NCI-H1417 treated with DMSO at 0.1 percent for 48 hours (cell line): ENCODE data around the gene SIVA1.

Experiments
- DNase-seq: peaks from one replicate; lab custom pipeline; 2025; lab: John Stamatoyannopoulos, UW

Gene SIVA1

DNA sequence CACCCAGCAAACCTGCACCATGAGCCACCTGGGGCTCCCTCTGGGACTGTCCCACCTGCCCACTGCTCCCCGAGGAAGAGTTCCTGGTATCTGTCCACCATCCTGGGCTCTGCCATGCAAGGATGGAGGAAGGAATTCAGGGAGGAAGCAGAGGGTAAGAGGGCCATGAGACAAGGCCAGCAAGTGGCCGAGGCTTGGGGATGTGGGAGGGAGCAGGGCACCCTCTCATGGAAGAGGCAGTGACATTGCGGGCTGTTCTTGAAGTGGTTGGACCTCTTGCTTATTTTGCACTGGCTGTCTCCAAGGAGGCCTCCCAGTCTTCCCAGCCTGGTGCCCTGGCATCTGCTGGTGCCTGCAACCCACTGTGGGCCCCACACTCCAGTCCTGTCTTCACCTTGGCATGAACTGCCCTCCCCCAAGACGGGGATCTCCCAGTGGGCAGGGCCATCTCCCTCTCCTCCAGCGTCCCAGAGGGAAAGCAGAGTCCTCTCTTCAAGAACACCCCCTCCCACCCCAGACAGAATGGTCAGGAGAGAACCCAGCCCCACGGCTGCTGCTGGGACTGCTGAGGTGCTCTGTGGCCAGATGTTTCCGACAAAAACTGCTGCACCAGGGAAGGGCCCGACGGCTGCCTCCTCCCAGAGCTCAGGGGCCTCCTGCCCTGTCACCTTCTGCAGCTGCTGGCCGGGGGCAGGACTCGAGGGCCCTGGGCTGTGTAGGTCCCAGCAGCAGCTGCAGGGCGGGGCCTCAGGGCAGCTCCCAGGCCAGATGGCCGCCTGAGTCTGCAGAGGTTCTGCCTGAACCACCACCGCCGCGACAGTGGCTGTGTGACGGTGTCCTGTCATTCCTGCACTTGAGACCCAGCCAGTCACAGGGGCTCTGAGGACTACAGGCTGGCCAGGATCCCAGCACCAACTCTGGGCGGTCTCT lies 44.4 kb downstream of the SIVA1 start:
- DNase-seq, result no peak

DNA sequence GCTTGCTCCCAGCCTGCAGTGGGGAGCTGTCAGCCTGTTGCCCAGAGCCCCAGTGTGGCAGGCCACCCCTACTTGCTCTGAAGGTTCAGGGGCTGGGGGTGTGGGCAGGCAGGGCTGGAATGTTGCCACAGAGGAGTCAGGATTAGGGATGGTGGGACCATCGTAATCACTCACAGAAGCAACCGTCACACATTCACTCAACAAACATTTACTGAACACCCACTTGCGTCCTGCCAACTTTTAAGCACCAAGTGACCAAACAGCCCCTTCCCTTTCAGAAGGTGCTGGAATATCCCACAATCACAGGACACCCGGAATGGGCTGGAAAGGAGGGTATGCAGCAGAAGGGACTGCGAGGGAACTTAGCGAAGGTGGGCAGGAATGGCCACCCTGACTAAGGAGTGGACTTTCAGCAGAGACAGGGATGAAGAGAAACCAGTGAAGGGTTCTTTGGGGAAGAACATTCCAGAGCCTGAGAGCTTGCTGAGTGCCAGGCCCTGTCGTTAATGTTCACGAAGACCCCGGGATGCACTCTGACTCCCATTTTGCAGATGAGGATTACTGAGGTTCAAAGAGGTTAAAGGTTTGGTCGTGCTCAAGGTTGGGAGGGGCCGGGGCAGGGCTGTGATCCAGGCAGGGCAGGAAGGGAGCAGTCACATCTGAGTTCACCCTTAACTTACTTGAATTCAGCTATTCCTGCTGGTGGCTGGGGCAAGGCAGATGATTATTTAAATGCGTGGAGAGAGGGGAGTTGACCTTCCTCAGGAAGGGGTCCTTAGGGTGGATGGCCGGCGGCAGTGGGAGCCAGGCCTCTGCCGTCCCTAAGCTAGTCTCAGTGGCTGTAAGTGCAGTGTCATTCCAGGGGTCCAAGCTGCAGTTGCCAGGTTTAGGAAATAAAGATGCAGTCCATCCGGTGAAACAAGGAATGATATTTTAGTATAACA lies 45.6 kb downstream of the SIVA1 start:
- no peak for DNase-seq

DNA sequence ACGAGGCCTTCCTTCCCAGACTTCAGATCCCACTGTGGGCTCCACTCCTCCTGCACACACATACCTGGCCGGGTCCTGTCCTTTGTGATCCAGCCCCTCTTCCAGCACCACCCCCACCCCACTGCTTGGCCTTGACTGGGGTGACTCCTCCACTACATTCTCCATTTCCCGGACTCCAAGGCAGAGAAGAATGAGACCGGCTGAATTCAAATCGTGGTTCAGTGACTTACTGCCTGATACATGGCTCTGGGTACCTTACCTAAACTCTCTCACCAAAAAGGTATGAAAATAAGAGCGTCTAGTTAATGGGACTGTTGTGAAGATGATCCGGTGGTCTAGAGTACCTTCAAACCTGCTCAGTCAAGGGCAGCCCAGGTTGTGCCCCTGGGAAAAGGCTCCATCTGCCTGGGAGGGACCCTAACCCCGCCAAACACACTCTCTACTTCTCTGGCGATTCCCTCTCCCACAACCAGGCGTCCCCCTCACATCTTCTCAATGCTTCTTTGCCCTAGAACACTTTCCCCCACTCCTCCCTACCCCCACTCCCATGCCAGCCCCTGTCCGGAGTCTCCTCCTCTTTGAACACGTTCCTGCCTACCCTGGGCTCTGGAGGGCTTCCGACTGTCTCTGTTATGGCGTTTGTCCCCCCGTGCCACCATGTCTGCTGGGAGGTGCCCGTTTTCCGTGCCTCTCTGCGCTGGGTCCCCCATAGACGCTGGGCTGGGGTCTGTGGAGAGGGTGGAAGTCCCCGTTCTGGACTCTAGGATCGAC lies 46.5 kb downstream of the SIVA1 start:
- DNase-seq, result no peak

DNA sequence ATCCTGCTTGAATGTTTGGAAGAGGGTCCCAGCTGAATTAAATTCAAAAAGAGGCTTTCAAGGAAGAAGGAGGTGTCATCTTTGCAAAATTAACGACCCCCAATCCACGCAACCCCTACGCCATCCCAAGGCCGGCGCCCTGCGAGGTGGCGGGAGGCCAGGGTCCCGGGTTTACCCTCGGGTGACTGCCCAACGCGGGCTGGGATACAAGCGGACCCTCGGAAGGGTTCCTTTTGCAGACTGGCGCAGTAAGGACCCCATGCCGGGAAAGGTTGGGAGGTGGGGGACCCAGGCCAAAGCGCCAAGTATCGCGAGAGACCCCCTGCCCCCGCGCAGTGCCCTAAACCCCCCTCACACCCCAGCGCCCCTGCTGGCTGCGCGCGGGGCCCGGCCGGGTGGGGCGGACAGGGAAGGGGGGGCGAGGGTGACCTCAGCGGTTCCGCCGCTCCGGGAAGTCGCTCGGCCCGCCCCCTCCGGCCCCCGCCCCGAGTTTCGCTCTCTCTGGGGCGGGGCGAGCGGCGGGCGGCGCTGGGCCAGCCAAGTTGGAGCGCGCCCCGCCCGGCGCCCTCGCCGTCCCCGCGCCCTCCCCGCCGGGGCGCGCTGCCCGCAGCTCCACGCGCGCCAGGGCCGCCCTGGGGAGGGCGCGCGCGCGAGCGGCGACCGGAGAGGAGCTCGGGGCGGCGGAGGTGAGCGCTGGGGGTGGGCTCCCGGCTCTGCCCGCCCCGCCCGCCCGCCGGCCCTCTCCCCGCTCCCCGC lies 47.2 kb downstream of the SIVA1 start:
- DNase-seq, result no peak

DNA sequence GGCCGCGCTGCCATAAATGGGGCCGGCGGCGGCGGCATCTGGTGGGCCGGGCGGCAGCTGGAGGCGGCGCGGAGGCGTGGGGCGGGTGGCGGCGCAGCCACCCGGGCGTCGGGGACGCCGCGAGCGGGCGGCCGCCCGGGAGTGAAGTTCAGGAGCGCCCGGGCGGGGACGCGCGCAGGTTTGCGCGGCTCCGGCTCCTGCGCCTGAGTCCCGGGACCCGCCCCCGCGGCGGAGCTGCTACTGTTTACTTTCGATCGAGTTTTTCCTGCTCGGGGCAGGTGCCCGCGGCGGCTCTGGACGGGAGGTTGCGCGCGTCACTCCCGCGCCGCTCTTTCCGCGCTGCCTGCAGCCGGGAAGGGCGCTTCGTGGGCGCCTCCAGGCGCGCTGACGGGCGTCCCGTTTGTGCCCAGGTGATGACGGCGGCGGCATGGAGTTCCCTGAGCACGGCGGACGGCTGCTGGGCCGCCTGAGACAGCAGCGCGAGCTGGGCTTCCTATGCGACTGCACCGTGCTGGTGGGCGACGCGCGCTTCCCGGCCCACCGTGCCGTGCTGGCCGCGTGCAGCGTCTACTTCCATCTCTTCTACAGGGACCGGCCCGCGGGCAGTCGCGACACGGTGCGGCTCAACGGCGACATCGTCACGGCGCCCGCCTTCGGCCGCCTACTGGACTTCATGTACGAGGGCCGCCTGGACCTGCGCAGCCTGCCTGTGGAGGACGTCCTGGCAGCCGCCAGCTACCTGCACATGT lies 48.0 kb downstream of the SIVA1 start, which contains the start of gene ZBTB42:
TSS of gene ZBTB42 (plus strand) at position 331 of the 749 bp plus-strand sequence. CDS start at position 428, 97 bp downstream.
- no peak for DNase-seq

DNA sequence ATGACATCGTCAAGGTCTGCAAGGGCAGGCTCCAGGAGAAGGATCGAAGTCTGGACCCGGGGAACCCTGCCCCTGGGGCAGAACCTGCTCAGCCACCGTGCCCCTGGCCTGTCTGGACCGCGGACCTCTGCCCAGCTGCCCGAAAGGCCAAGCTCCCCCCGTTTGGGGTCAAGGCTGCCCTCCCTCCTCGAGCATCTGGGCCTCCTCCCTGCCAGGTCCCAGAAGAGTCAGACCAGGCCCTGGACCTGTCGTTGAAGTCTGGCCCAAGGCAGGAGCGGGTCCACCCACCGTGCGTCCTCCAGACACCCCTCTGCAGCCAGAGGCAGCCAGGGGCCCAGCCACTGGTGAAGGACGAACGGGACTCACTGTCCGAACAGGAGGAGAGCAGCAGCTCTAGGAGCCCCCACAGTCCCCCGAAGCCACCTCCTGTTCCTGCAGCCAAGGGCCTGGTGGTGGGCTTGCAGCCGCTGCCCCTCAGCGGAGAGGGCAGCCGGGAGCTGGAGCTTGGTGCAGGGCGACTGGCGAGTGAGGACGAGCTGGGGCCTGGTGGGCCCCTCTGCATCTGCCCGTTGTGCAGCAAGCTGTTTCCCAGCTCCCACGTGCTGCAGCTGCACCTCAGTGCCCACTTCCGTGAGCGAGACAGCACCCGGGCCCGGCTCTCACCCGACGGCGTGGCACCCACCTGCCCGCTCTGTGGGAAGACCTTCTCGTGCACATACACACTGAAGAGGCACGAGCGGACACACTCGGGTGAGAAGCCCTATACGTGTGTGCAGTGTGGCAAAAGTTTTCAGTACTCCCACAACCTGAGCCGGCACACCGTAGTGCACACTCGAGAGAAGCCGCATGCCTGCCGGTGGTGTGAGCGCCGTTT lies 48.8 kb downstream of the SIVA1 start:
- no peak for DNase-seq

DNA sequence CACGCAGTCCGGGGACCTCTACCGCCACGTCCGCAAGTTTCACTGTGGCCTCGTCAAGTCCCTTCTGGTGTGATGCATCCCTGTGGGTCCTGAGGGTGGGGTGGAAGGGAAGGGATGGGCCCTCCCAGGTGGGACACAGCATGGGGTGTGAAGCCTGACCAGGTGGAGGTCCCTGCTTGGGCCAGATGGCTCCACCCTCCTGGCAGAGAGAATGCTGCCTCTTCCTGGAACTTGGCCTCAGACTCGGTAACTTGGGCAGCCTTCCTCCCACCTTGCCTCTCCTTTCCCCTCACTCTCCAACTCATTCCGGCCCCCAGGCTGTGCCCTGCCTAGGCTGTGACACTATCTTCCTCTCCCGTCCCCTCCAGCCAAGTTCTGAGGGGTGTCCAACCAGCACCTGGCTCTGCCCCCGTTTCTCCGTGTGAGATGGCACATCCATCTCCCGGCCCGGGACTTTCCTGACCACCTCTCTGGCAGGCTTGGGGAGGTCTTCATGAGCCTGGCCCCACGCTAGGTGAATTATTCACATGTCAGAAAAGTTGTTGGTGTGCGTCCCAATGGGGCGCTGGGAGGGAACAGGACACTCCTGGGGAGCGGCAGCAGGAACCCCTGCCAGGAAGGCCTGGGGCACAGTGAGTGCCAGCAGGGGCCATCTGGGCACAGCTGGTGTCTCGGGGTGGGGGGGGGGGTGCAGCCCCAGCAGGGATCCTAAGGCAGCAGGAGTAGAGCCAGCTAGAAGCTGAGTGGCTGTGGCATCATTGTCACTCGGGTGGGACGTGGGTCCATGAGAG lies 49.6 kb downstream of the SIVA1 start:
- DNase-seq, result no peak

DNA sequence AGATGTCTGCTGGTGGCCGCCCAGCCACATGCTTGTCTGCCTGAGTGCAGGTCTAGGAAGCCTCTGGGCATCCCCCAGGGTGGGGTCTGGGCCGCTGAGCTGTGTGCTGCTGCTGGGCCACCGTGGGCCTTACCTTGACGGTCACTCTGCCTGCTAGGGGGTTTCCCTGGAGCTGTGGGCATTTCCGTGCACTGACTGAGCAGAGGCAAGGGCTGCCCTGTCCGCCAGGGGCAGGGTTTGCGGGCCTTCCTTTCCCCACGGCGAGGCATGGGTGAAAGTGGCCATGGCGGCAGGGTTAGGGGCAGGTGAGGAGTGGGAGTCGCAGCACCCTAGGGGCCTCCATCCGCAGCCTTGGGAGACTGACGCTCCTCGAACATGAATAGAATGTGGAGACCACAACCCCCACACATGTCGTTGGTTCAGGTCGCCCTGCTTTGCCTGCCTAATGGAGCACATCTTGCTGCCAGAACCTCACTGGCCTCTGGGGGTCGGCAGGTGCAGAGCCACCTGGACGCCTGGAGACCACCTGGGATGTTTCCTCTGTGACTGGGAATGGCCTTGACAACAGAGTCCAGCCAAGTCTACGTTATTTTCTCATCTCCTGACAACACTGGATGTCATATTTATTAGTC lies 50.4 kb downstream of the SIVA1 start:
- DNase-seq, result no peak

DNA sequence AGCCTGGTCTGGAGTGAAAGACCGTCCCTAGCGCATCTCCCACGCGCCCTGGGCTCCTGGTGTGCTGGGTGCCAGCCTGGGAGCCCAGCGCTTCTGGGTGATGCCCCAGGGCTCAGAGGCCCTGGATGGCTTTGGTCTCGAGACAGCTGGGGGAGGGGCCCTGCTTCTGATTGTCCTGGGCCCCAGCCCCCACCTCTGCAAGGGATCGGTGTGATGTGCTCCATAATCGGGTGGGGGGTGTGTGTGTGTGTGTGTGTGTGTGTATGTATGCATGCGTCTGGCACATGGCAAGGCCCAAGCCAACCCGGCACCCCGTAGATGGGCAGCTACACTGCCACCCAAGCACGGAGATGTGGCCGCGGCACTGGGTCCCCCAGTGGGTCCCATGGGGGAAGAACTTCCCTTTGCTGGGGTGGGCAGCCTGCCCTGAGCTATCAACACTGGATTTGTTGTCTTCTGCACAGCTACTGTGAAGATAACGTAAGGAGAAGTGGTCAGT lies 51.0 kb downstream of the SIVA1 start:
- no peak for DNase-seq

DNA sequence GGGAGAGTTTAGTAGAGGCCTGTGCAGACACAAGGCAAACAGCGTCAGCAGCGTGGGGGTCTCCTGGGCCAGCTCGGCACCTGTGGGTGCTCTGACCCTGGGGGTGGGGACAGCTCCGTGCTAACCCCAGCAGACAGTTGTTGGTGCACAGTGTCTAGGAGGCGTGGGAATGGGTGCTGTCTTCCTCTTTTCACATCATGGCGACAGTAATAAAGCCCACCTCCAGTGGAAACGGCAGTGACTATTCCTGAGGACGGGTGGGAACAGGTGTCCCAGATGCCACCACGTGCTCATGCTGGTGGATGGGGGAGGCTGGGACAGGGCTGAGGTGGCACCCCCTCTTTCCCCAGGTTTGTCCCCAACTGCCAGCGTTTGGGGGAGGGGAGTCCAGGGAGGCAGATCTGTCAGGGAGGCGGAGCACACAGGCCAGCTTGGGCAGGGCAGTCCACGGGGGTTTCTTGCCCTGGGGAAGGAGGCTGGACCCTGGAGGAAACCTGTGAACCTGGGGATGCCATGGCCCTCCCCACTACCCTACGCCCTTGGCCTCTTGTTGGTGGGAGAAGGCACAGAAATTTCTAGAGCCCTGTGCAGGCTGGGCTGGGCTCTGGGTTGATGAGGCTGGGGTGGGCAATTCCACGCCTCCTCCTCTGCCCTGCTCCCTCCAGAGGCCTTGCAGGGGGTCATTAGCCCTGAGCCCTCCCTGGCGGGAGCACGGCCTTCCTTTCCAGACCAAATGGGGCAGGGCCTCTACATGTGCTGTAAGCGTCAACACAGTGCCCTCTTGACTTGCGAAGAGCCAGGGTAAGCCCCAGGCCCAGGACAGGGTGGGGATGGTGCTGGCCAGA lies 51.8 kb downstream of the SIVA1 start:
- no peak for DNase-seq

DNA sequence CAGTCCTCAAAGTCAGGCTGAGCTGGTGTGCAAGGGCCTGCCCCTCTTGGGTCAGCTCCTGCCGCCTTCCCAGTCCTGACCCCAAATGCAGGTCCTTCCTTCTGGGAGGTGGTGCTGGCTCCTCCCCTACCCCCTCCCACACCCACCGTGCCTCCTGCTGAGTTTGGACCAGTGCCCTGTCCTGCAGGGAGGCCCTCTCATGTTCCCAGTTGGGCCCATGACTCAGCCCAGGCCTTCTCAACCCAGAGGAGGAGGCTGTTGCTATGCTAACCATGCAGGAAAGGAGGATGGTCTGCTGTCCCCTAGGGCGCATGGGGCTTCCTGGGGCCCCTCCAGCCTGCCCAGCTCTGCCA lies 52.4 kb downstream of the SIVA1 start:
- DNase-seq, result no peak

DNA sequence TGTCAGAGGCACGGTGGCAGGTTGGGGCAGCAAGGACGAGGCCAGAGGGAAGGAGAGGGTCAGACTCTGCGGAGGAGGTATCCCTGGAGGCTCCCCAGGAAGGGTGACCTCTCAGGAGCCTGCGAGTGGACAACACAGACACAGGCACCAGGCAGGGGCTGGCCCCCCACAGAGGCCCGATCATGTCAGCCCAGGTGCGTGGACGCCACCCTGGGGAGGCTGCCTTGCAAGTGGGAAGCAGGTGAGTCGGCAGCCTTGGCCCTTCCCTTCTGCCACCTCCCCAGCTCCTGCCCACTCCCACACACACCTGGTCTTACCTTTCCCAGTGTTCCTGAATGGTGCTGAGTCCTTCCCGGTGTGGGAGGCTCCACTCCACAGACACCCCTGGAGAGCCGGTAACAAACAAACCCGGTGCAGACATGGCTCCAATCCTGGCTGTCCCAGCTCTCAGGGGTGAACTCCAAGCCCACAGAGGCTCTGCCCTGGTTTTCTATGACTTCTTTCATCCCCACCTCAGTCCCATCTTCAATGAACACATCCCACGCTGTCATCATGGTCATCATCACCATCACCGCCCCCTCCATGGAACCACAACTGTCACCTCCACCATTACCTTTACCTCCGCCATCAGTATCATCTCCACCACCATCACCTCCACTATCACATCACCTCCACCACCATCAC lies 53.1 kb downstream of the SIVA1 start:
- DNase-seq, result no peak

DNA sequence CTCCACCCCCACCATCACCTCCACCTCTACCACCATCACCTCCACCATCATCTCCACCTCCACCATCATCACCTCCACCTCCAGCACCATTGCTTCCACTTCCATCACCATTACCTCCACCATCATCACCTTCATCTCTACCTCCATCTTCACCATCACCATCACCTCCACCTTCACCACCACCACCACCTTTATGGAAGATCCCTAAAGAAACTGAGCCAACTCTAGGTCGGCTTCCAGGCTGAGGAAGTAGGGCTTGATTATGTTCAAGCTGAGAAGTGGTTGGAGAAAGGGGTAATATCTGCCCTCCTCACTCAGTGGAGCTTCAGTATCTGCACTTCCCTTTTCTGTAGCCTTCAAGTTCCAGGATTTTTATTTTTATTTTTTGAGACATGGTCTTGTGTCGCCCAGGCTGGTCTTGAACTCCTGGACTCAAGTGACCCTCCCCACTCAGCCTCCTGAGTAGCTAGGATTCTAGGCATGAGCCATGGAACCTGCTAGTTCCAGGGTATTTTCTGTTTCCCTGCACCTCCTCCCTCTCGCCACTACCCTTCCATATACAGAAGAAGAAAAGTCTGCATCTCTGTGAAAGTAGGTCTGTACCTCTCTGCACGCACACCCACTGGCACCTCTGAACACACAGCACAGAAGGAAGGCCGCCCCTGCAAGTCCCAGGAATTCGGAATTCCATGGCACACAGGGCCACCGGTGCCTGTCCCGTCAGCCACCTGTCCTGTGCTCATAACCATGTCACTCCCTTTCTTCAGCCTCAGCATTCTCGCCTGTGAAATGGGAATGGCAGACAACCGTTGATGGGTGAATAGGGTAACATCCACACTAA lies 53.9 kb downstream of the SIVA1 start:
- no peak for DNase-seq

DNA sequence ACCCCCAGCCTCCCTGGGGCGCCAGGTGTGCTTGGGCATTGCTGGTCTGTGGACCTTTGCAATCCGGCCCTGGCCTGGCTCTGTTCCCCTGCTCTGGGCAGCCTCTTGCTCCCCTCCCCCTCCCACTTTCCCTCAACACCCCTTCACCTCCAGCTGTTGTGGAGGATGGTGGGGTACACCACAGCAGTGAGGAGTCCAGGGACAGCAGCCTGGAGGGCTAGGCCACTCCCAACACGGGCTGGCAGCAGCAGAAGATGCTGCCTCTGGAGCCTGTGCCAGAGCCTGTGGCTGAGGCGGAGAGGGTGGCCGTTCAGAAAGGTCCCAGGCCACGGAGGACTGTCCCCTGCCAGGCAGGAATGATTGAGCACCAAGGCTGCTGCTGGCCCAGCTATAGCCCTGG lies 55.5 kb downstream of the SIVA1 start:
- DNase-seq, result no peak
